Aorta (tissue), 5 donors: ENCODE data around the gene RFX3. TPM values are rescaled to one million over a fixed set of nuclear protein-coding genes. Genes with fewer than 3 reads are reported as not detected.
A peak's percentile ranks its signal among the peaks of the same experiment; 100 is the strongest.

ENCODE experiments used
- ATAC-seq: fragments of 200-7000 bp; cut with Tn5 transposase; one replicate; pipeline ENCODE4 v1.9.1; 2022; ENCODE audit warnings: moderate library complexity; ENCODE audit not compliant: low FRiP score
- DNase-seq, 2 donors: peaks; one replicate each; pipeline ENCODE4 v3.0.0-alpha.2; 2020
- H3K27ac ChIP-seq, 2 donors: one replicate each; pipeline ENCODE4 v1.5.1; 2013; ENCODE audit warnings: low read length in 2 of 2, mild to moderate bottlenecking in 2 of 2, moderate library complexity in 2 of 2, control low read depth in 1 of 2, inconsistent platforms in 1 of 2, low read depth in 1 of 2
- H3K27me3 ChIP-seq, 2 donors: one replicate each; pipeline ENCODE4 v1.6.1; 2013; ENCODE audit warnings: control low read depth in 1 of 2, low read length in 1 of 2, mild to moderate bottlenecking in 1 of 2, moderate library complexity in 1 of 2; ENCODE audit not compliant: insufficient read depth in 2 of 2, control insufficient read depth in 1 of 2
- H3K36me3 ChIP-seq, 2 donors: one replicate each; pipeline ENCODE4 v1.6.1; 2013; ENCODE audit warnings: control low read depth in 1 of 2, low read length in 1 of 2, mild to moderate bottlenecking in 1 of 2; ENCODE audit not compliant: insufficient read depth in 2 of 2, control insufficient read depth in 1 of 2
- H3K4me1 ChIP-seq, 2 donors: one replicate each; pipeline ENCODE4 v1.6.1; 2013; ENCODE audit warnings: low read length in 2 of 2, control low read depth in 1 of 2, mild to moderate bottlenecking in 1 of 2, moderate library complexity in 1 of 2; ENCODE audit not compliant: insufficient read depth in 2 of 2, control insufficient read depth in 1 of 2
- H3K4me3 ChIP-seq, 2 donors: one replicate each; pipeline ENCODE4 v1.5.1; 2013; ENCODE audit warnings: low read length in 2 of 2, control low read depth in 1 of 2, mild to moderate bottlenecking in 1 of 2
- H3K9me3 ChIP-seq: one replicate; pipeline ENCODE4 v1.6.1; 2013; ENCODE audit warnings: mild to moderate bottlenecking, low read length; ENCODE audit not compliant: control insufficient read depth
- WGBS, 2 donors: extraction: QIAGEN DNeasy Blood & Tissue Kit; methylation state at CpG; one replicate each; pipeline ENCODE4 v1.1.7; 2013; 5-methylcytosine and 5-hydroxymethylcytosine counted together
- intact Hi-C, 2 donors: fragments of 100-400 bp; cut with DNase I; formaldehyde crosslinking; loops; one replicate each; pipeline versions ENCODE4 v1.14.2 to v1.15.0; 2022
- polyA plus RNA-seq, 2 donors: library from polyadenylated mRNA; stranded (reverse); fragments of 200-250 nt; gene quantifications; one replicate each; pipeline ENCODE4 v1.2.3, GENCODE V29; 2013
- total RNA-seq, 2 donors: library from RNA; stranded (reverse); fragmentation: NEBNext Ultra II Directional; extraction: Animal tissue kit (Norgen Biotek cat#: 25700); gene quantifications; one replicate each; pipeline ENCODE4 v1.2.1, GENCODE V29; 2021
- donor health status: healthy with polysubstance abuse.
- donor health status: Bipolar disorder and iron deficiency.
- donor health status: DM: no; HTN: no; CAD: no.
- donor health status: DM: no; HTN: no; CAD: no.
- donor health status: DM: yes; HTN: yes; CAD: no.

Gene RFX3
- total and polyA plus RNA-seq, 4 donors, result 0.38 to 22.4 (median 5.9) TPM

GRCh38 chr9:3244963-3245653 lies 280.7 kb downstream of the RFX3 start:
- Histone ChIP-seq H3K36me3 (peaks cover 0 to 3% of the 10 kb centered on the region in 2 donors), H3K27me3 (no peaks in the 10 kb centered on the region), H3K27ac (no peak overlapping the region), H3K4me3 (no peak overlapping the region), H3K4me1 (no peaks in the 10 kb centered on the region), H3K9me3 (no peaks in the 10 kb centered on the region)
- no peak for DNase-seq
- no peak for ATAC-seq
- intact Hi-C loops, result no loop called here
- WGBS, 2 donors, result 95 to 97% methylated on average over 5 of the region's 5 CpGs

DNA sequence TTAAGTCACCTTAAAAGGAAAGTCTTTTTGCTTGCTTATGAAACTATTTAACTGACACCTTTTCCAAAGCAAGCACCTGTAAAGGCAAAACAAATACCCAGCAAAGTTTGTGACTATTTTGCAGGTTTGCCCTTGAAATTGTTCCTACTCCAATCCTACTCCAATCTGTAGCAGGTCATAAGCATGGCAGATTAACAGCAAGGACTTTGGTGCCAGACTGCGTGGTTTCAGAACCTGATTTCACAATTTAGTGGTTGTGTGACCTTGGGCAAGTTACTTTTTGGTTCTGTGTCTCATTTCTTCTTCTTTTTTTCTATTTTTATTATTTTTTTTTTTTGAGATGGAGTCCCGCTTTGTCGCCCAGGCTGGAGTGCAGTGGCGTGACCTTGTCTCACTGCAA lies 282.1 kb downstream of the RFX3 start:
- 90 to 94% methylated on average over 4 of the region's 4 CpGs for WGBS, 2 donors
- ATAC-seq (no peak), DNase-seq (no peak)
- peaks cover 0 to 3% of the 10 kb centered on the region in 2 donors for H3K36me3 ChIP-seq
- no peak overlapping the region for H3K4me3 ChIP-seq
- H3K4me1 ChIP-seq, result no peaks in the 10 kb centered on the region
- H3K9me3 ChIP-seq, result no peaks in the 10 kb centered on the region
- intact Hi-C loops, result no loop called here
- no peaks in the 10 kb centered on the region for H3K27me3 ChIP-seq
- no peak overlapping the region for H3K27ac ChIP-seq

GRCh38 chr9:3241290-3241689 lies 284.5 kb downstream of the RFX3 start:
- no peak for ATAC-seq
- Histone ChIP-seq H3K27me3 (no peaks in the 10 kb centered on the region), H3K36me3 (peaks cover 0 to 3% of the 10 kb centered on the region in 2 donors), H3K27ac (no peak overlapping the region), H3K9me3 (no peaks in the 10 kb centered on the region), H3K4me1 (no peaks in the 10 kb centered on the region), H3K4me3 (no peak overlapping the region)
- intact Hi-C loops, result no loop called here
- DNase-seq, result no peak
- WGBS, 2 donors, result 60% methylated on average over 3 of the region's 3 CpGs

- Histone ChIP-seq H3K4me3 (no peak overlapping the region), H3K4me1 (no peaks in the 10 kb centered on the region), H3K27me3 (no peaks in the 10 kb centered on the region), H3K36me3 (peaks cover 0 to 2% of the 10 kb centered on the region in 2 donors), H3K27ac (no peak overlapping the region), H3K9me3 (no peaks in the 10 kb centered on the region)
- WGBS, 2 donors, result 47 to 53% methylated on average over 3 of the region's 3 CpGs
- intact Hi-C loops, result no loop called here
- ATAC-seq (peak; percentile 79), DNase-seq (peak; percentile 75 to 80)
These were observed 285.0 kb downstream of the RFX3 start for GRCh38 chr9:3240656-3241268.

DNA sequence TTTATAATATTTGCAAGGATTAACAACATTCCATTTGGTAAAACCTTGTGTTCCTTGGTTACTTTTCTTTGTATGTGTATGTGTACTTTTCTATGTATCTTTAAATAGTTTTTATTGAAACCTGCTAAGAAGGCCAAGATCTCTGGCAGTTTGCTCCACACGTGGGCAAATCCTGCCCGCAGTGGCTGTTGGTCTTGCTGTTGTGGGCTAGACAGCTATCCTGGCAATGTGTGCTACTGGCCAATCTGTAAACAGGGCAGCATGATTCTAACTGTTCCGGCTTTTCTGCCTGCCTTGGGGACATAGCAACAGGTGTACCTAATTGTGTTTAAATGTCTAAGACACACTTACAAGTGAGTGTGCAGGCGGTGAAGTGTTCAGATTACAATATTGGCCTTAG lies 286.6 kb downstream of the RFX3 start:
- H3K4me1 ChIP-seq, result no peaks in the 10 kb centered on the region
- no peak for DNase-seq

DNA sequence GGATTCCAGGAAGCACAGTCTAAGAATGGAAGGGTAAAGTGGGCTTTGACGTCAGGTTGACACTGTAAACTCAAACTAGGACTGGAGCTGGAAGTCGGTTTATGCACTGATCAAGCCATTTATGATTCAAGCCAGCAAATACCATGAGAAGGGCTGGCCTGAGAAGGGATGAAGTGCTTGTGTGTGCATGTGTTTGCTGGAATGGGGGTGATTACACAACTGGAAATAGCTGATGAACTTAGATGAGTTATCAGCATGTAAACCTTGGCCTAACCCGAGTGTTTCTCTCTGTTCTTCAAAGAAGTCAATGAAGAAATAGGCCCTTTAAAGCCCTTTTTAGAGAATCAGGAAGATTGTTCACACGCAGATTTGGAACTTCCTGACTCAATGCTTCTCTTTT lies 287.6 kb downstream of the RFX3 start:
- Histone ChIP-seq H3K4me3 (no peak overlapping the region), H3K27me3 (no peaks in the 10 kb centered on the region), H3K27ac (no peak overlapping the region), H3K9me3 (no peaks in the 10 kb centered on the region), H3K4me1 (no peaks in the 10 kb centered on the region), H3K36me3 (no peaks in the 10 kb centered on the region)
- no peak for ATAC-seq
- DNase-seq, result no peak
- 85 to 93% methylated on average over 4 of the region's 4 CpGs for WGBS, 2 donors
- intact Hi-C loops, result no loop called here

More for the DNA sequence above, 286.6 kb downstream of the RFX3 start:
- Histone ChIP-seq H3K27me3 (no peaks in the 10 kb centered on the region), H3K4me3 (no peak overlapping the region), H3K27ac (no peak overlapping the region), H3K36me3 (no peaks in the 10 kb centered on the region), H3K9me3 (no peaks in the 10 kb centered on the region)
- no peak for ATAC-seq
- WGBS, 2 donors, result 86 to 88% methylated on average over 4 of the region's 4 CpGs
- intact Hi-C loops, result no loop called here

- no peak for ATAC-seq
These were observed 288.7 kb downstream of the RFX3 start for GRCh38 chr9:3237121-3237520.

GRCh38 chr9:3235497-3235896 lies 290.3 kb downstream of the RFX3 start:
- WGBS, 2 donors, result 99 to 100% methylated on average over 1 of the region's 1 CpG
- H3K27me3 ChIP-seq, result no peaks in the 10 kb centered on the region
- no peaks in the 10 kb centered on the region for H3K36me3 ChIP-seq
- no peak overlapping the region for H3K27ac ChIP-seq
- intact Hi-C loops, result no loop called here
- ATAC-seq (no peak), DNase-seq (no peak)
- no peak overlapping the region for H3K4me3 ChIP-seq
- no peaks in the 10 kb centered on the region for H3K4me1 ChIP-seq
- H3K9me3 ChIP-seq, result no peaks in the 10 kb centered on the region

More at GRCh38 chr9:3237121-3237520, 288.7 kb downstream of the RFX3 start:
- Histone ChIP-seq H3K36me3 (no peaks in the 10 kb centered on the region), H3K4me1 (no peaks in the 10 kb centered on the region), H3K9me3 (no peaks in the 10 kb centered on the region), H3K27ac (no peak overlapping the region), H3K4me3 (no peak overlapping the region), H3K27me3 (no peaks in the 10 kb centered on the region)
- intact Hi-C loops, result no loop called here
- DNase-seq, result no peak

DNA sequence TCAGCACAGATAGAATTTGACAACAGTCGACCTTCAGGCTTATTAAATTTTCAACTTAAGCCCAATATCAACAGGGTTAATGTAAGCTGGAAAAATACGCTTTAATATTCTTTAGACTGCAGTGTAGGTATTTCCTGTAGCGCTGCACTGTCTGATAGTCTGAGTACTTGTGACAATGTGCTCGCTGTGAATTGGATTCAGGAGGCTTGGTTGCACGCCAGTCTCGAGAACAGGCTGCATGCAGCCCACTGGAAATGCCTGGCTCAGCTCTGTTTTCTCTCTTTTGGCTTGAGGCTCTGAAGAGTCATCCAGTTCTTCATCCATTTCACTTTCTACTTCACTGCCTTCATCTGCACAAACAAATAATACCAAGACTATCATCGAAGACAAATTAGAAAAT lies 300.9 kb downstream of the RFX3 start:
- Histone ChIP-seq H3K27me3 (no peaks in the 10 kb centered on the region), H3K4me3 (no peak overlapping the region), H3K4me1 (no peaks in the 10 kb centered on the region), H3K27ac (no peak overlapping the region), H3K9me3 (no peaks in the 10 kb centered on the region), H3K36me3 (peaks cover 0 to 2% of the 10 kb centered on the region in 2 donors)
- 46% methylated on average over 7 of the region's 7 CpGs for WGBS, 2 donors
- intact Hi-C loops, result no loop called here
- no peak for DNase-seq
- ATAC-seq, result no peak
